Suprapubic skin (tissue), 4 donors: Measurements from ENCODE around the gene RGL3. TPM values are rescaled to one million over a fixed set of nuclear protein-coding genes. Genes with fewer than 3 reads are reported as not detected.
A peak's percentile ranks its signal among the peaks of the same experiment; 100 is the strongest.
"Not testable (repeated sequence)": the region's sequence is repeated elsewhere in the genome, so short reads cannot be mapped to it uniquely, and the experiment has no call there.

ENCODE experiments used
- DNase-seq, 2 donors: peaks; one replicate each; pipeline ENCODE4 v3.0.0-alpha.2; 2019; ENCODE audit warnings: low spot score in 2 of 2
- H3K27ac ChIP-seq: fragments of 200-600 bp; sonication (generic); one replicate; pipeline ENCODE4 v1.5.1; 2019
- H3K27me3 ChIP-seq: fragments of 200-600 bp; sonication (generic); one replicate; pipeline ENCODE4 v1.5.1; 2019
- H3K36me3 ChIP-seq: fragments of 200-600 bp; sonication (generic); one replicate; pipeline ENCODE4 v1.5.1; 2019
- H3K4me1 ChIP-seq: fragments of 200-600 bp; sonication (generic); one replicate; pipeline ENCODE4 v1.5.1; 2019
- H3K4me3 ChIP-seq: fragments of 200-600 bp; sonication (generic); one replicate; pipeline ENCODE4 v1.5.1; 2019; ENCODE audit warnings: mild to moderate bottlenecking
- H3K9me3 ChIP-seq: fragments of 200-600 bp; sonication (generic); one replicate; pipeline ENCODE4 v1.5.1; 2019
- EP300 ChIP-seq: sonication (generic); formaldehyde crosslinking; IDR thresholded peaks from one replicate; pipeline ENCODE4 v1.6.1; 2017; ENCODE audit warnings: antibody characterized with exemption
- POLR2A ChIP-seq, 2 donors: fragments of 450-650 bp; IDR thresholded peaks; one replicate each; pipeline ENCODE4 v1.6.1; 2017; ENCODE audit warnings: antibody characterized with exemption in 2 of 2, mild to moderate bottlenecking in 2 of 2, moderate library complexity in 2 of 2
- POLR2AphosphoS5 ChIP-seq, 3 donors: sonication (generic); formaldehyde crosslinking; IDR thresholded peaks; one replicate each; pipeline ENCODE4 v1.6.1; 2017; ENCODE audit warnings: antibody characterized with exemption in 3 of 3
- WGBS: methylation state at CpG from one replicate; pipeline ENCODE4 v1.1.5; 2018; 5-methylcytosine and 5-hydroxymethylcytosine counted together
- total RNA-seq, 4 donors: library from RNA; depleted of rRNA; stranded (reverse); fragments of >200 nt; gene quantifications; one replicate each; pipeline ENCODE4 v1.1.0, GENCODE V29; 2016
- TF ChIP-seq, protein P1 (sequence below), 2 donors: fragments of 200-600 bp in 1 of 2; fragments of 450-650 bp in 1 of 2; sonication (generic) in 1 of 2; IDR thresholded peaks; one replicate each; pipeline ENCODE4 v1.5.1; 2016 to 2019; ENCODE audit warnings: antibody characterized with exemption in 2 of 2, mild to moderate bottlenecking in 1 of 2, moderate library complexity in 1 of 2

Gene RGL3
- total RNA-seq, 4 donors from 2014 or later = 1.4 to 4.3 (median 3.5) TPM

- Histone ChIP-seq H3K9me3 (no peaks in the 10 kb centered on the region), H3K27me3 (no peaks in the 10 kb centered on the region), H3K4me1 (peaks cover 17% of the 10 kb centered on the region), H3K4me3 (no peak overlapping the region), H3K27ac (no peak overlapping the region), H3K36me3 (peaks cover 31% of the 10 kb centered on the region)
- no peak for TF ChIP-seq EP300
- no peak for TF ChIP-seq POLR2A (IDR thresholded peaks at IDR 0.05)
- TF ChIP-seq, protein P1, sequence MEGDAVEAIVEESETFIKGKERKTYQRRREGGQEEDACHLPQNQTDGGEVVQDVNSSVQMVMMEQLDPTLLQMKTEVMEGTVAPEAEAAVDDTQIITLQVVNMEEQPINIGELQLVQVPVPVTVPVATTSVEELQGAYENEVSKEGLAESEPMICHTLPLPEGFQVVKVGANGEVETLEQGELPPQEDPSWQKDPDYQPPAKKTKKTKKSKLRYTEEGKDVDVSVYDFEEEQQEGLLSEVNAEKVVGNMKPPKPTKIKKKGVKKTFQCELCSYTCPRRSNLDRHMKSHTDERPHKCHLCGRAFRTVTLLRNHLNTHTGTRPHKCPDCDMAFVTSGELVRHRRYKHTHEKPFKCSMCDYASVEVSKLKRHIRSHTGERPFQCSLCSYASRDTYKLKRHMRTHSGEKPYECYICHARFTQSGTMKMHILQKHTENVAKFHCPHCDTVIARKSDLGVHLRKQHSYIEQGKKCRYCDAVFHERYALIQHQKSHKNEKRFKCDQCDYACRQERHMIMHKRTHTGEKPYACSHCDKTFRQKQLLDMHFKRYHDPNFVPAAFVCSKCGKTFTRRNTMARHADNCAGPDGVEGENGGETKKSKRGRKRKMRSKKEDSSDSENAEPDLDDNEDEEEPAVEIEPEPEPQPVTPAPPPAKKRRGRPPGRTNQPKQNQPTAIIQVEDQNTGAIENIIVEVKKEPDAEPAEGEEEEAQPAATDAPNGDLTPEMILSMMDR (IDR thresholded peaks at IDR 0.05) = no peak
- 79% methylated on average over 11 of the region's 11 CpGs for WGBS
- DNase-seq = no peak
These were observed 59.7 kb downstream of the RGL3 start for GRCh38 chr19:11359421-11359820.

- Histone ChIP-seq H3K4me3 (no peak overlapping the region), H3K9me3 (no peaks in the 10 kb centered on the region), H3K36me3 (peaks cover 7% of the 10 kb centered on the region), H3K27ac (no peak overlapping the region), H3K4me1 (peaks cover 17% of the 10 kb centered on the region), H3K27me3 (no peaks in the 10 kb centered on the region)
- TF ChIP-seq EP300 (no peak), POLR2A (IDR thresholded peaks at IDR 0.05) (no peak), POLR2AphosphoS5 (IDR thresholded peaks at IDR 0.05) (no peak)
- TF ChIP-seq, protein P1 (IDR thresholded peaks at IDR 0.05) = no peak
- DNase-seq = no peak
- 83% methylated on average over 9 of the region's 11 CpGs for WGBS
These were observed 62.2 kb downstream of the RGL3 start for GRCh38 chr19:11356676-11357550.

DNA sequence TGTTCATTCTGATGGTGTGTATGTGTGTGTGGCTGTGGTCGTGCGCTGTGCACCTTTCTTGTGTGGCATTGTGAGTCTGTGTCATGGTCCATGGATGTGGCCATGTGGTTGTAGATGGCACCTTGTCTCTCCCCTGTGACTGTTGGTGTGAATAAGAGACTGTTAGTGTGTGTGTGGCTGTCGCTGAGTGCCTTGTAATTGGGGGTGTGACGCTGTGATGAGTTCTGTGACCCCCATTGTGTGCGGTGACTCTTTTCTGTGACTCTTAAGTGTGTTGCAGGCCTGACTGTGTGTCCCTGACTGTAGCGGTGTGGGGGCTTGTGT is 63.1 kb downstream of the RGL3 start:
- Histone ChIP-seq H3K4me3 (peak overlapping the region; percentile 61), H3K9me3 (no peaks in the 10 kb centered on the region), H3K36me3 (peaks cover 7% of the 10 kb centered on the region), H3K27me3 (no peaks in the 10 kb centered on the region), H3K4me1 (peaks cover 14% of the 10 kb centered on the region), H3K27ac (no peak overlapping the region)
- TF ChIP-seq POLR2AphosphoS5 (IDR thresholded peaks at IDR 0.05) (no peak), POLR2A (IDR thresholded peaks at IDR 0.05) (no peak)
- TF ChIP-seq, protein P1 (IDR thresholded peaks at IDR 0.05) = no peak
- 73% methylated on average over 6 of the region's 6 CpGs for WGBS
- DNase-seq = no peak

GRCh38 chr19:11355160-11356073 is 63.7 kb downstream of the RGL3 start, which contains the start of gene PLPPR2:
Gene PLPPR2, plus strand, starts transcription at chr19:11355432. Its CDS starts 2,242 bp downstream, at chr19:11357674.
- DNase-seq = peak; percentile 96 to 97
- Histone ChIP-seq H3K4me1 (peaks cover 14% of the 10 kb centered on the region), H3K27ac (peak within 1 kb of the TSS; percentile 21), H3K36me3 (peaks cover 7% of the 10 kb centered on the region), H3K9me3 (no peaks in the 10 kb centered on the region), H3K27me3 (no peaks in the 10 kb centered on the region), H3K4me3 (peak within 1 kb of the TSS; percentile 61)
- 8% methylated on average over 27 of the region's 62 CpGs for WGBS
- TF ChIP-seq POLR2A (IDR thresholded peaks at IDR 0.05) = no peak
- TF ChIP-seq, protein P1 (IDR thresholded peaks at IDR 0.05) = no peak
- no peak for TF ChIP-seq POLR2AphosphoS5 (IDR thresholded peaks at IDR 0.05)
- TF ChIP-seq EP300 = no peak

DNA sequence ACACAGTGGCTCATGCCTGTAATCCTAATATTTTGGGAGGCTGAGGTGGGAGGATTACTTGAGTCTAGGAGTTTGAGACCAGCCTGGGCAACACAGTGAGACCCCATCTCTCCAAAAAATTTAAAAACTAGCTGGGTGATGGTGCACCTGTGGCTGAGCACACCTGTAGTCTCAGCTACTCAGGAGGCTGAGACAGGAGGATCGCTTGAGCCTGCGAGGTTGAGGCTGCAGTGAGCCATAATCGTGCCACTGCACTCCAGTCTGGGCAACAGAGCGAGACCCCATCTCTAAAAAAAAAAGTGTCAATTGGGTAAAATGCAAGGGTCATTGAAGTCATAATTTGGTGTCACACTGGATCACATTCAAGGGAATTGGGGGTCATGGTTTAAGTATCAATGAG is 65.0 kb downstream of the RGL3 start:
- not testable (repeated sequence) for H3K36me3 ChIP-seq, H3K9me3 ChIP-seq, H3K27me3 ChIP-seq, H3K4me3 ChIP-seq, DNase-seq, H3K27ac ChIP-seq
- WGBS = 91% methylated on average over 4 of the region's 4 CpGs
- H3K4me1 ChIP-seq = peaks cover 14% of the 10 kb centered on the region
